BLaER1 (cell line): ENCODE data around the gene DLGAP1.

Experiments
- H3K27ac ChIP-seq: shearing (Covaris generic); formaldehyde crosslinking; 2 replicates; pipeline ENCODE4 v1.8.1; 2022
- H3K27me3 ChIP-seq: shearing (Covaris generic); formaldehyde crosslinking; 2 replicates; pipeline ENCODE4 v1.8.1; 2022
- H3K36me3 ChIP-seq: shearing (Covaris generic); formaldehyde crosslinking; 2 replicates; pipeline ENCODE4 v1.8.1; 2022
- H3K4me1 ChIP-seq: shearing (Covaris generic); formaldehyde crosslinking; 2 replicates; pipeline ENCODE4 v1.8.1; 2022
- H3K4me2 ChIP-seq: shearing (Covaris generic); formaldehyde crosslinking; 2 replicates; pipeline ENCODE4 v1.8.1; 2022
- H3K4me3 ChIP-seq: shearing (Covaris generic); formaldehyde crosslinking; 2 replicates; pipeline ENCODE4 v1.8.1; 2022
- H3K9ac ChIP-seq: shearing (Covaris generic); formaldehyde crosslinking; 2 replicates; pipeline ENCODE4 v1.8.1; 2022
- H3K9me3 ChIP-seq: shearing (Covaris generic); formaldehyde crosslinking; 2 replicates; pipeline ENCODE4 v1.8.1; 2022
- H4K20me1 ChIP-seq: shearing (Covaris generic); formaldehyde crosslinking; 2 replicates; pipeline ENCODE4 v1.8.1; 2022
- Cebpa-rat ChIP-seq: shearing (Covaris generic); IDR thresholded peaks from 2 replicates; pipeline ENCODE4 v1.8.1; 2022

The DLGAP1 gene

DNA sequence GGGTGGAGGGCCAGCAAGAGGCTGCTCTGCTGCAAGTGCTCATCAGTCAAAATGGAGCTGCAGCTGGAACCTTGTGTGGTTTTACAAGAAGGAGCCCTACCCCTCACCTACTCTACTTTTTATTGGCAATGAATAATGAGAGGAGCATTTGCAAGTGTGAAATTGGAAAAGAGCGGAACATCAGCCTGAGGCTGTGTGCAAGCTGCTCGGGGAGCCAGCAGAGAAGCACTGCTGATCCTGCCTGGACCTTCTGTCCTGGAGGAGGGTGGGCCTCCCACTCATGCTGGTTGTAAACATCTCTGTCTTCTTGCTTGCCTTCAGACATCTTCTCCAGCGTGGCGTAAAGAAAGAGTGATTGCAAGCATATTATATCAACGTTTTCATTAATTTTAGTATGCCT is 256.2 kb downstream of the DLGAP1 start:
- H3K27me3 ChIP-seq, result no peaks in the 10 kb centered on the region
- no peak for TF ChIP-seq Cebpa-rat
- no peaks in the 10 kb centered on the region for H3K9me3 ChIP-seq
- no peak overlapping the region for H3K4me2 ChIP-seq
- no peaks in the 10 kb centered on the region for H4K20me1 ChIP-seq
- H3K4me3 ChIP-seq, result no peak overlapping the region
- H3K36me3 ChIP-seq, result no peaks in the 10 kb centered on the region
- H3K4me1 ChIP-seq, result peaks cover 6% of the 10 kb centered on the region
- H3K27ac ChIP-seq, result no peak overlapping the region
- H3K9ac ChIP-seq, result no peak overlapping the region

DNA sequence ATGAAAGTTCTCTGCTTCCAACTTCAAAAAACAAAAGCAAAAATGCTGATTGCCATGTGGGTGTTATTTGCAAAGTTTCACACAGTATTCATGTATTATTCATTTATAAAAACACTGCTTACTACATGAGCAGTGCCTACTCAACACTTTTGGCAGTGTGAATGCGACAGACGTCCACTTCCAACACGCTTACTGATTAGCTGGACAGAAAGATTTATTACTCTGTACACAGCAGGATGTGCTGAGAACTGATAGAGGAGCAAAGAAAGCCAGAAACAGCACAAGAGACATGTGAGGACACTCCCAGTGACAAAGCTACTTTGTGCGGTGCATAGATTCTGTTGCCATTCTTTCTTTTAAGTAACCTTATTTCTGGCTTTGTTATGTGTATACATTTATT is 258.8 kb downstream of the DLGAP1 start:
- no peak overlapping the region for H3K27ac ChIP-seq
- no peaks in the 10 kb centered on the region for H4K20me1 ChIP-seq
- H3K4me3 ChIP-seq, result no peak overlapping the region
- no peaks in the 10 kb centered on the region for H3K27me3 ChIP-seq
- H3K9me3 ChIP-seq, result no peaks in the 10 kb centered on the region
- no peak overlapping the region for H3K9ac ChIP-seq
- H3K4me1 ChIP-seq, result no peaks in the 10 kb centered on the region
- H3K4me2 ChIP-seq, result no peak overlapping the region
- no peaks in the 10 kb centered on the region for H3K36me3 ChIP-seq
- TF ChIP-seq Cebpa-rat, result no peak

DNA sequence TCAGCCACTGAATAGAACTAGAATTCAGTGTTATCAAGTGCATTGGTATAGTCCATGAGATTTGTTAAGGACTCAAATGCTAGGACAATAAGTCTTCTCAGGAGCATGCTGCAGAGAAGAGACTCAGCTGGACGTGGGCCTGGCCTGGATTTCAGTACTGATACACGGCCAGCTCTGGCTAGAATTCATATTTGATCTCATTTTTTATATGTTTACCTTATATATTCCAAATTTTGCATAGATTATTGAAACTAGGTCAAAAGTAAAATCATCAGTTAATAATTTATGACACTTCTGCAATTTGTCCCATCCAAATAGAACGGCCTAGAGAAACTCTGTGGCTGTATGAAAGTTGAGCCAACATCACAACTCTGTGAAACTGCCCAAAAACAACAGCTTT is 262.0 kb downstream of the DLGAP1 start:
- TF ChIP-seq Cebpa-rat, result no peak
- H3K4me3 ChIP-seq, result no peak overlapping the region
- no peak overlapping the region for H3K4me2 ChIP-seq
- H3K4me1 ChIP-seq, result no peaks in the 10 kb centered on the region
- no peaks in the 10 kb centered on the region for H3K27me3 ChIP-seq
- H3K27ac ChIP-seq, result no peak overlapping the region
- no peaks in the 10 kb centered on the region for H4K20me1 ChIP-seq
- H3K36me3 ChIP-seq, result no peaks in the 10 kb centered on the region
- H3K9me3 ChIP-seq, result no peaks in the 10 kb centered on the region
- H3K9ac ChIP-seq, result no peak overlapping the region

DNA sequence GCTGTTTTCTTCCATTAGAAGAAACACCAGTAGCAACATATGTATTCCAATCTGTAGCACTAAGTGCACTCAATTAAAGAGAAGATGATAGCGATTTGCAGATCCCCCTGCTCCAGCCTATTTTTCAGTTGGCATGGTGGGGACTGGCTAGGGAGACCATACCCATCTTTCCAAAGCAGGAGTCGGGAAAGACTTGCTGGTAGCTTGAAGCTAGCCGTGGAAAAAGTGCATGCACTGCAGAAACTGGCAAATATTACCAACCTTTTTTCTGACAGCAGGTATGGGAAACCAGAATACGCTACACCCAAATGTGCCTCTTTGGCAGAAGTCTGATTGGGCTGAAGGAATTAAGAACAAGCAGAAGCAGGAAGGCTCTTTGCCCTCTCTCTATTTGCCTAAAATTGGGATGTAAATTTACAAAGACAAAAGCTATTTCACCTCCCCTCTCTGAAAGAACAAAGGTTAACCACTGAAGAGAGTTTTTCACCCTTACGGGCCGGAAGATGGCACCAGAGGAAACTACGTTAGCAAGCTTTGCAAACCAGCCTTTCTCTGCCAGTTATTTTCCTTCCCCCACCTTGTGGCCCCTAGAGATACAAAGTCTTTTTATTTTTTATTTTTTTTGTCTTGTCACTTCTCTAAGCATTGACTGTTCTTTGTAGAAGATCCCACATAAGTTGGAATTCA is 273.1 kb downstream of the DLGAP1 start:
- Histone ChIP-seq H3K27ac (no peak overlapping the region), H3K4me3 (no peak overlapping the region), H3K4me1 (no peaks in the 10 kb centered on the region), H3K9me3 (no peaks in the 10 kb centered on the region), H3K27me3 (no peaks in the 10 kb centered on the region), H4K20me1 (no peaks in the 10 kb centered on the region), H3K9ac (no peak overlapping the region), H3K36me3 (no peaks in the 10 kb centered on the region), H3K4me2 (no peak overlapping the region)
- no peak for TF ChIP-seq Cebpa-rat

DNA sequence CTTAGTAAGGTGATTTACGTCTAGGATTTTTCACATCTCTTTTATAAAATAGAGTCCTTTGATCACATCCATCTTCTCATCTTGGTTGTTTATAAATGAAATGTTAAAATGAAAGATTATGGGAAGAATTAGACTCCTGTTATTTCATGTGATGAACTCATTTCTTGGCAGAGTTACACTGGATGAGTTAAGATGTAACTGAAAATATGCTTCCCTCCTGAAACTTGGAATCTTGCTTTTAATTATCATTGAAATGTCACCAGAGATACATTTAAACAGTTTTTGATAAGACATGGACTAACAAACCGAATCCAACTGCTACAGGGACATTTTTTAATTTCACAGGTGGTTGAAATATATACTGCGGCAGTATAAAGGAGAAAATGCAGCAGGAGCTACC is 274.0 kb downstream of the DLGAP1 start:
- H3K4me3 ChIP-seq, result no peak overlapping the region
- no peak overlapping the region for H3K4me2 ChIP-seq
- no peaks in the 10 kb centered on the region for H3K27me3 ChIP-seq
- no peak overlapping the region for H3K9ac ChIP-seq
- H3K4me1 ChIP-seq, result no peaks in the 10 kb centered on the region
- no peak for TF ChIP-seq Cebpa-rat
- H3K36me3 ChIP-seq, result no peaks in the 10 kb centered on the region
- no peak overlapping the region for H3K27ac ChIP-seq
- H3K9me3 ChIP-seq, result no peaks in the 10 kb centered on the region
- no peaks in the 10 kb centered on the region for H4K20me1 ChIP-seq

DNA sequence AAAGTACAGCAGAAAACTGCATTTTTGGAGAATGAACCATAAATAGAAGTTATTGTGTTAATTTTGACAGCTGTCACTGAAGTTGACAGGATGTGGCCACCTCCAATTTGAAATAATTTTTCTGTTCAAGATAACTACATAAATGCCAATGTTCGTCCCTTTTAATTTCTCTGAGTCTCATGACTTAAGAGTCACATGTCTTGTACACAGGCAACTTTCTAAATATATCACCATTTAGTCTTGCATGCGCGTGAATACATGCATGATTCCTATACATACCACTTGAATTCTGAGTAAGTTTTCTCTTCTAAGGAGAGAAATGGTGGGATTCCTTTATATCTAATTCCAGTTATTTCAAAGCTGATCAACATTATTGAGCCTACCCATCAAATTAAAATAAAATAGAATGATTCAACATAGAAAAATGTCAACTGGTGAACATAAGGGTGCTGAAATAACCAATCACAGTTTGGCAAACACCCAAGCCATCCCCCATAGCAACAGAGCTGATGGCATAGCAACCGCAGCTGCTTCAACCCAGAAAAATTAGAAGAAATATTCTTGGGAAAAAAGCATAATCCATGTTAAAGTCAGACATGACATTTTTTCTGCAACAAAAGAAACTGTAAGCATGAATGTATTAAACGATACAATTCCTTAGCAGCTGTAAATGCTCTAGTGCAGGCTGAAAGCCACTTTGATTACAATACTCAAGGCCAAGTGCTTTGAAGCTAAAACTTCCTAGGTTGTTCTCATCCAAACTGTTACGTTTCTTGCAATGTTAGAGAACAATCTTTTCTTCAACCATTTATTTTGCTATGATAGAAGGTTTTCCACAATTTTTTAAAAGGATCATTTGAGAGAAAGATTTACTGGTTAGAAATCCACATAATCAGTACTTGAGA is 282.7 kb downstream of the DLGAP1 start:
- H3K27ac ChIP-seq, result no peak overlapping the region
- TF ChIP-seq Cebpa-rat, result no peak
- no peaks in the 10 kb centered on the region for H3K9me3 ChIP-seq
- no peak overlapping the region for H3K9ac ChIP-seq
- no peaks in the 10 kb centered on the region for H3K27me3 ChIP-seq
- H3K4me1 ChIP-seq, result no peaks in the 10 kb centered on the region
- no peaks in the 10 kb centered on the region for H3K36me3 ChIP-seq
- H3K4me3 ChIP-seq, result no peak overlapping the region
- H3K4me2 ChIP-seq, result no peak overlapping the region
- H4K20me1 ChIP-seq, result no peaks in the 10 kb centered on the region

DNA sequence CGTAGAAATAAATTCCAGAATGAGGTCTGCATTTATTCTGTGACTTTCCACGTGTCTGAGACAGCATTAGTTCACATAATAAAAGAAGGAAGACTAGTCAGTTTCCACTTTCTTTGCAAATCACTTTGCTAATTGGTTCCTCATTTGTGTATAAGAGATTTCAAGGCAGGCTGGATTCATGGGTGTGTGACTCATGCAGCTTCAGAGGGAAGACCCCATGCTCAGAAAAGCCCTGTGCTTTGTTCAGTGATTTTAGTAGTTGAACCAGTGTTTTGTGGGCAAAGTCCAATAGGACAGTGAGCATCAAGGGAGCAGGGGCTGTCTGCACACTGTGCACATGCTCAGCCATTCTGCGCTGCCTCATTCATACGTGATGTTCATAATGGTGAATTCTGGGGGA is 297.8 kb downstream of the DLGAP1 start:
- H3K4me2 ChIP-seq, result no peak overlapping the region
- no peak for TF ChIP-seq Cebpa-rat
- no peaks in the 10 kb centered on the region for H3K9me3 ChIP-seq
- no peaks in the 10 kb centered on the region for H3K27me3 ChIP-seq
- H3K36me3 ChIP-seq, result no peaks in the 10 kb centered on the region
- no peaks in the 10 kb centered on the region for H4K20me1 ChIP-seq
- no peaks in the 10 kb centered on the region for H3K4me1 ChIP-seq
- H3K27ac ChIP-seq, result no peak overlapping the region
- H3K9ac ChIP-seq, result no peak overlapping the region
- no peak overlapping the region for H3K4me3 ChIP-seq

DNA sequence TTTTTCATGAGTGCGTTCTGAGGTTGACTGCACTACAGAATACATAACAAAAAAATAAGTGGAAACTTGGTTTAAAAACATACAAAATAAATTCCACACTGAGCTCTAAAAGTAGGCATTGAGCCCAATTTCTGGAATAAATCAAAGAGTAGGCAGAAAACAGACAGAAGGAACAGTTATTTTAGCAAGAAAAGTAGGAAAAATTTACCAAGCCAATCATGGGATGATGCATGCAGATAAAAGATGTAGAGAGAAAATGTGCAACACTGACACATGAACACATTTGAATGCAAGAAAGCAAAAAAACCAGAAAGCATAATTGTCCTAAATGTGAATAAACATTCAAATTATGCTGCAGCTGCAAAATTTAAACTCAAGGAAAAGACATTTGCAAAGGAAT is 308.3 kb downstream of the DLGAP1 start:
- H3K36me3 ChIP-seq, result no peaks in the 10 kb centered on the region
- no peak overlapping the region for H3K4me3 ChIP-seq
- no peak for TF ChIP-seq Cebpa-rat
- H3K4me2 ChIP-seq, result no peak overlapping the region
- H3K9me3 ChIP-seq, result no peaks in the 10 kb centered on the region
- no peak overlapping the region for H3K9ac ChIP-seq
- no peaks in the 10 kb centered on the region for H3K4me1 ChIP-seq
- no peak overlapping the region for H3K27ac ChIP-seq
- no peaks in the 10 kb centered on the region for H4K20me1 ChIP-seq
- no peaks in the 10 kb centered on the region for H3K27me3 ChIP-seq

DNA sequence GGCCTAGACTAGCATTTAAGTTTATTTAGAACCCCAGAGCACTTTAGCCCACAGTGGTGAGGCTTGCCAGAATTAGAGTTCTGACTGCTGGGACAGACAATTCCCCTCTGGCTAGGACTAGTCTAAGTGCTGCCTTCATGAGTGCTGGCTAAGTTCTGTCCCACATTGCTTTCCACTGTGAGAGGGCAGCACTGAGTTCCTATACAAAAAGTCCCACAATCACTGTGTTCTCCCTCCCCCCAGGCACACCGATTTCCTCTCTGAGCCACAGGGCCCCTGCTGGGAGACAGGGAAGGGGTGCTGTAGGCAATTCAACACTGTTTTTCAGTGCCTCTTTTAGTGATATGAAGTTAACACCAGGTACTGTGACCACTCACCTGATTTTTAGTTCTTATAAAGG is 310.9 kb downstream of the DLGAP1 start:
- no peaks in the 10 kb centered on the region for H3K9me3 ChIP-seq
- no peaks in the 10 kb centered on the region for H4K20me1 ChIP-seq
- no peak overlapping the region for H3K4me2 ChIP-seq
- no peak overlapping the region for H3K9ac ChIP-seq
- no peak overlapping the region for H3K27ac ChIP-seq
- H3K36me3 ChIP-seq, result no peaks in the 10 kb centered on the region
- no peak overlapping the region for H3K4me3 ChIP-seq
- H3K4me1 ChIP-seq, result no peaks in the 10 kb centered on the region
- no peak for TF ChIP-seq Cebpa-rat
- H3K27me3 ChIP-seq, result no peaks in the 10 kb centered on the region

DNA sequence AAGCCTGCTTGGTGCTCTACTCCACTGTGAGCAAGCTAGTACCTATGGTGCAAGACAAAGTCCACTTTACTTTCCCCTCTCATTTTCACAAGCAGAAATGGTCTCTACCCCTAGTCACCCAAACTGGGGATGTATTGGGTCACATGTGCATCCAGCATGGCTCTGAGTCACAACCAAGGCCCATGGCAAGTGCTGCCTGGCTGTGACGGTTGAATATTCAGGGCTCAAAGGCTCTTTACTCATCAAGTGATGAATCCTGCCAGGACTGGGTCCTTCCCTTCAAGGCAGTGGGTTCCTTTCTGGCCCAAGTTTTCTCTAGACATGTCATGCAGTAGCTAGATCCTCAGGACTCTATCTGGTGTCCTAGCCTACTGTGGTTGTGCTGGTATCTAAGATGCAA is 311.5 kb downstream of the DLGAP1 start:
- Histone ChIP-seq H3K4me1 (no peaks in the 10 kb centered on the region), H3K27me3 (no peaks in the 10 kb centered on the region), H3K36me3 (no peaks in the 10 kb centered on the region), H3K9ac (no peak overlapping the region), H3K4me3 (no peak overlapping the region), H3K27ac (no peak overlapping the region), H4K20me1 (no peaks in the 10 kb centered on the region), H3K4me2 (no peak overlapping the region), H3K9me3 (no peaks in the 10 kb centered on the region)
- TF ChIP-seq Cebpa-rat, result no peak
